HL-60 (cell line): ENCODE data around the gene COL4A3.

Experiments
- DNase-seq, 2 experiments: peaks; one replicate each; pipeline ENCODE4 v3.0.0-alpha.2; 2010 to 2020; ENCODE audit warnings: low read depth in 1 of 2, low spot score in 1 of 2
- H3K27ac ChIP-seq: fragments of 250-450 bp; sonication (Bioruptor Pico); replicated peaks from 2 replicates; pipeline ENCODE4 v1.5.1; 2020; ENCODE audit warnings: mild to moderate bottlenecking, moderate library complexity
- H3K27me3 ChIP-seq: fragments of 250-450 bp; sonication (Bioruptor Pico); 2 replicates; pipeline ENCODE4 v1.5.1; 2021; ENCODE audit warnings: mild to moderate bottlenecking, moderate library complexity; ENCODE audit not compliant: insufficient read depth, poor library complexity, severe bottlenecking
- H3K4me3 ChIP-seq: replicated peaks from 2 replicates; pipeline ENCODE4 v1.5.1; 2011; ENCODE audit warnings: mild to moderate bottlenecking, control low read depth, low read length; ENCODE audit not compliant: insufficient read depth
- GABPA ChIP-seq: IDR thresholded peaks from 2 replicates; pipeline ENCODE4 v1.6.1; 2012; ENCODE audit warnings: low read depth
- POLR2AphosphoS5 ChIP-seq: IDR thresholded peaks from 2 replicates; pipeline ENCODE4 v1.6.1; 2012; ENCODE audit warnings: low read depth
- SPI1 ChIP-seq: IDR thresholded peaks from 2 replicates; pipeline ENCODE4 v1.6.1; 2012; ENCODE audit warnings: low read depth, mild to moderate bottlenecking, borderline replicate concordance
- TF ChIP-seq, protein P1 (sequence below): IDR thresholded peaks from 2 replicates; pipeline ENCODE4 v1.6.1; 2012; ENCODE audit warnings: low read depth; ENCODE audit not compliant: insufficient replicate concordance
- TF ChIP-seq, protein P2 (sequence below): IDR thresholded peaks from one replicate; pipeline ENCODE4 v1.5.1; 2011; ENCODE audit warnings: low read length, control low read depth, inconsistent platforms; ENCODE audit not compliant: insufficient read depth

Gene COL4A3

DNA sequence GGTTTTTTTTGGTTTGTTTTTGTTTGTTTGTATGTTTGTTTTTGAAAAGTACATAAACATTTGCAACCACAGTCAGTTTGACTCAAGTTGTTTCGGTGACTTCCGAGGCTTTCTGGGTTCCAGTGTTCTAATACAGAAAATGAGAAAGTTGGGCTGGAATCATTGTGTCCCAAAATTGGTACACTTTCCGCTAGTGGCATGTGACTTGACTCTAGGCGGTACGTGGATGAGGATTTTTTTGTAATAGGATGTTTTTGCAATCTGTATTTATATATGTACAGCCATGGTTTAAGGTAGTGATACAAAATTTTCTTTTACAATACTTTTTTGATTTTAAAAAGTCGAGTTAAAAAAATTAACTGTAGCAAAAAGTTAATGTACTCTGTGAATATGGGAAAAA is 162.4 kb downstream of the COL4A3 start:
- TF ChIP-seq, protein P1, sequence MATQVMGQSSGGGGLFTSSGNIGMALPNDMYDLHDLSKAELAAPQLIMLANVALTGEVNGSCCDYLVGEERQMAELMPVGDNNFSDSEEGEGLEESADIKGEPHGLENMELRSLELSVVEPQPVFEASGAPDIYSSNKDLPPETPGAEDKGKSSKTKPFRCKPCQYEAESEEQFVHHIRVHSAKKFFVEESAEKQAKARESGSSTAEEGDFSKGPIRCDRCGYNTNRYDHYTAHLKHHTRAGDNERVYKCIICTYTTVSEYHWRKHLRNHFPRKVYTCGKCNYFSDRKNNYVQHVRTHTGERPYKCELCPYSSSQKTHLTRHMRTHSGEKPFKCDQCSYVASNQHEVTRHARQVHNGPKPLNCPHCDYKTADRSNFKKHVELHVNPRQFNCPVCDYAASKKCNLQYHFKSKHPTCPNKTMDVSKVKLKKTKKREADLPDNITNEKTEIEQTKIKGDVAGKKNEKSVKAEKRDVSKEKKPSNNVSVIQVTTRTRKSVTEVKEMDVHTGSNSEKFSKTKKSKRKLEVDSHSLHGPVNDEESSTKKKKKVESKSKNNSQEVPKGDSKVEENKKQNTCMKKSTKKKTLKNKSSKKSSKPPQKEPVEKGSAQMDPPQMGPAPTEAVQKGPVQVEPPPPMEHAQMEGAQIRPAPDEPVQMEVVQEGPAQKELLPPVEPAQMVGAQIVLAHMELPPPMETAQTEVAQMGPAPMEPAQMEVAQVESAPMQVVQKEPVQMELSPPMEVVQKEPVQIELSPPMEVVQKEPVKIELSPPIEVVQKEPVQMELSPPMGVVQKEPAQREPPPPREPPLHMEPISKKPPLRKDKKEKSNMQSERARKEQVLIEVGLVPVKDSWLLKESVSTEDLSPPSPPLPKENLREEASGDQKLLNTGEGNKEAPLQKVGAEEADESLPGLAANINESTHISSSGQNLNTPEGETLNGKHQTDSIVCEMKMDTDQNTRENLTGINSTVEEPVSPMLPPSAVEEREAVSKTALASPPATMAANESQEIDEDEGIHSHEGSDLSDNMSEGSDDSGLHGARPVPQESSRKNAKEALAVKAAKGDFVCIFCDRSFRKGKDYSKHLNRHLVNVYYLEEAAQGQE = no peak
- TF ChIP-seq SPI1 (no peak), POLR2AphosphoS5 (no peak), GABPA (no peak)
- TF ChIP-seq, protein P2, sequence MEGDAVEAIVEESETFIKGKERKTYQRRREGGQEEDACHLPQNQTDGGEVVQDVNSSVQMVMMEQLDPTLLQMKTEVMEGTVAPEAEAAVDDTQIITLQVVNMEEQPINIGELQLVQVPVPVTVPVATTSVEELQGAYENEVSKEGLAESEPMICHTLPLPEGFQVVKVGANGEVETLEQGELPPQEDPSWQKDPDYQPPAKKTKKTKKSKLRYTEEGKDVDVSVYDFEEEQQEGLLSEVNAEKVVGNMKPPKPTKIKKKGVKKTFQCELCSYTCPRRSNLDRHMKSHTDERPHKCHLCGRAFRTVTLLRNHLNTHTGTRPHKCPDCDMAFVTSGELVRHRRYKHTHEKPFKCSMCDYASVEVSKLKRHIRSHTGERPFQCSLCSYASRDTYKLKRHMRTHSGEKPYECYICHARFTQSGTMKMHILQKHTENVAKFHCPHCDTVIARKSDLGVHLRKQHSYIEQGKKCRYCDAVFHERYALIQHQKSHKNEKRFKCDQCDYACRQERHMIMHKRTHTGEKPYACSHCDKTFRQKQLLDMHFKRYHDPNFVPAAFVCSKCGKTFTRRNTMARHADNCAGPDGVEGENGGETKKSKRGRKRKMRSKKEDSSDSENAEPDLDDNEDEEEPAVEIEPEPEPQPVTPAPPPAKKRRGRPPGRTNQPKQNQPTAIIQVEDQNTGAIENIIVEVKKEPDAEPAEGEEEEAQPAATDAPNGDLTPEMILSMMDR = no peak
- Histone ChIP-seq H3K4me3 (no peak overlapping the region), H3K27ac (no peak overlapping the region), H3K27me3 (no peaks in the 10 kb centered on the region)
- no peak for DNase-seq

DNA sequence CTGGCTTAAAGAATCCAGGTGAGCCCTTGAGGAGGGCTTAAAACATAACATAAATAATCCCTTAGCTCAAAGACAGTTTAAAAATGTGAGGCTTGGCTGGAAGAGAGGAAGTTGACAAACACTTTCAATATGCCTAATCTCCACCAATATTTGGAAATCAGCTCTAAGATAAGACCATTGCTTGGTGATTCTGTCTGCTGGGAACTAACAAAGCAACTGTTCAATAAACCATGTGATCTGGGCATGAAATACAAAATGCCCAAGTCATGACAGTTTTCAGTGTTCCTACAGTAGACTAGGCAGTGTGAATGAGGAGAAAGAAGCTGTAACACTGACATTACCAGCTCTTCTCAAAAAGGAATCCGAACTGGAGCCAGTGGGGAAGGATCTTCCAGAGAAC is 171.3 kb downstream of the COL4A3 start:
- Histone ChIP-seq H3K4me3 (no peak overlapping the region), H3K27ac (no peak overlapping the region), H3K27me3 (no peaks in the 10 kb centered on the region)
- no peak for DNase-seq
- TF ChIP-seq GABPA (no peak), SPI1 (no peak), POLR2AphosphoS5 (no peak)
- TF ChIP-seq, protein P1 = no peak
- TF ChIP-seq, protein P2 = no peak

DNA sequence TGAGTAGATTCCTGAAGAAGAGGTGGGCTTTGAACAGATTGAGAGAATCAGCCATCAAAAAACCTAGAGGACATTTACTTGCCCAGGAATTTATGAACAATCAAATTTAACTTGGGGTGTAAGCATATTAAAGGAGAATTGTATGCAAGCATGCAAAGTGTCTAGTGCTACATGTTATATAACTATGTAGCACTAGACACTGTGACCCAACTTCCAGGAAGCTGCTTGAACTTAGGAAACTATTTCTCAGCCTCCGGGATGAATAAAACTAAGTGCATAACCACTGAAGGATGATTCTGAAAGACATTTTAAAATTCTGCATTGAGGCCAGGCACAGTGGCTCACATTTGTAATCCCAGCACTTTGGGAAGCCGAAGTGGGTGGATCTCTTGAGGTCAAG is 173.0 kb downstream of the COL4A3 start:
- Histone ChIP-seq H3K27ac (no peak overlapping the region), H3K4me3 (no peak overlapping the region), H3K27me3 (no peaks in the 10 kb centered on the region)
- no peak for DNase-seq
- TF ChIP-seq GABPA = no peak
- TF ChIP-seq, protein P1 = no peak
- TF ChIP-seq, protein P2 = no peak
- no peak for TF ChIP-seq POLR2AphosphoS5
- no peak for TF ChIP-seq SPI1
